GM18519 (cell line): ENCODE data around the gene TRAPPC3.
"Not testable (repeated sequence)": the region's sequence is repeated elsewhere in the genome, so short reads cannot be mapped to it uniquely, and the experiment has no call there.

ENCODE experiments used
- ATAC-seq: cut with Tn5 transposase; IDR thresholded peaks from one replicate; pipeline ENCODE4 v1.9.1; 2021; ENCODE audit warnings: mild to moderate bottlenecking, moderate library complexity; ENCODE audit not compliant: unreplicated experiment, low FRiP score

TRAPPC3 gene

DNA sequence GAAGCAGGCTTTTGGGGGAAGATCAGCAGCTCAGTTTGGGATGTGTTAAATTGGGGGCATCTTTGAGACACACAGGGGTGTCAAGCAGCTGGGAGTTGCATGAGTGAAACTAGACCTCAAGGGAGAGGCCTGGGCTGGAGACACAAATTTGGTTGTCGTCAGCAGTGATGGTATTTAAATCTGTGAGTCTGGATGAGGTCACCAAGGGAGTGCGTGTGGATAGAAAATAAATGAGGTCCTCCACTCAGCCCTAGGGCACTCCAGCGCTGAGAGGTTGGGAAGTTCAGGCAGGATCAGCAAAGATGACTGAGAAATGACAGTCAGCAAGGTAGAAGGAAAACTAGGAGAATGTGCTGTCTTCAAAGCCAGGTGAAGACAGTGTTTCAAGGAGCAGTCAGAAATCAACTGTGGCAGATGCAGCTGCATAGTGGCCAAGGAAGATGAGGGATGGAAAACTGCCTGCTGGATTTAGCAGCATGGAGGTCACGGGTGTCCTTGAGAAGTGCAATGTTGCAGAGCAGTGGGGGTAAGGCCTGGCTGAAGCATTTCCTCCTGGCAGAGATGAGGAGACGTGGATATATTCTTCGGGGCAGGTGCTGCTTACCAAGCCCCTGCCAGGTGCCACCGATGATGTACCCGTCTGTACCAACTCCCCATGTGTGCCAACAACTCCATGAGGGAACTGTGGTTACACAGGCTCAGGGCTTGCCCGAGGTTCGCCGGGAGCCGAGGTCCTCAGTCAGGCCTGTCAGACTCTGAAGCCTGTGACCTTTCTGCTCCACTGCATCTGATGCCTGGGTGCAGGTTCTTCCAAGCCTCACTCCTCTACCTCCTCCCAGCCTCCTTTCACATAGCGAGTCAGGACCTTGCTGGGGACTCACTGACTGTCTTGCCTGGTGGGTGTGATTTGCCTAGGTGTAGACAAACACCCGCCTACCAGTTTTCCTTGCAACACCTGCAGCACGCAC is 17.9 kb upstream of the TRAPPC3 start:
- ATAC-seq, result no peak

DNA sequence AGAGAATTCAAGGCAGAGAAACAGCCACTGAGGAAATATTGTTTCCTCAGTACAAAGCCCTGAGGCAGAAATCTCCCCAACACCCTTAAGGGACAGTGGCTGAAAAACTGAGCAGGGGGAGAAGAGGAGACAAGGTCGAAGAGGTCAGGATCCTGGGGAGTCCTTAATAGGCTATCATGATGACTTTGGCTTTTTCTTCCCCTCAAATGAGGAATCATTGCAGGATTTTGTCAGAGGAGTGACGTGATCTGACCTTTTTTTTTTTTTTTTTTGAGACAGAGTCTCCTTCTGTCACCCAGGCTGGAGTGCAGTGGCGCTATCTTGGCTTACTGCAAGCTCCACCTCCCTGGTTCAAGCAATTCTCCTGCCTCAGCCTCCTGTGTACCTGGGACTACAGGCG is 16.9 kb upstream of the TRAPPC3 start:
- no peak for ATAC-seq

DNA sequence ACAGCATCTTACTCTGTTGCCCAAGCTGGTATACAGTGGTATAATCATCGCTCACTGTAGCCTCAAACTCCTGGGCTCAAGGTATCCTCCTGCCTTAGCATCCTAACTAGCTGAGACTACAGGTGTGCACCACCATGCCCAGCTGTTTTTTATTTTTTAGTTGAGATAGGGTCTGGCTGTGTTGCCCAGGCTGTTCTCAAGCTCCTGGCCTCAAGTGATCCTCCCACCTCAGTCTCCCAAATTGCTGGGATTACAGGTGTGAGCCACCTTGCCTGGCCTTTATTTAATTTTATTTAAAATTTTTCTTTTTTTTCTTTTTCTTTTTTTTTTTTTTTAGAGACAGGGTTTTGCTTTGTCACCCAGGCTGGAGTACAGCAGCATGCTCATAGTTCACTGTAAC is 15.9 kb upstream of the TRAPPC3 start:
- no peak for ATAC-seq

DNA sequence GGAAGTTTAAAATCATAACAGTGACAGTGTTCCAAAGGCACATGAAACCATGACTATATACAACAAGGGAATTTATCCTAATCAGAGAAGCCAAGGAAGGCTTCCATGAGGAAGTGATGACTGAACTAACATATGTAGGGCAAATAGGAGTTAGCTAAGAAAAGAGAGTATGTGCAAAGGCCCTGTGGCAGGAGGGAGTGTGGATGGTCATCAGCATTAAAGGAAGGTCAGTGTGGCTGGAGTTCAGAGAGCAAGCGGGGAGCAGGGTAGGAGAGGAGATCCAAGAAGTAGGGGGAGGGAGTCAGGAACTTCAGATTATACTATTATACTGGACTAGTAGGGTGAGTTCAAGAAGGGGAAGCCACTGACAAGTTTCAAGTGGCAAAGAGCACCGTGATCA is 15.1 kb upstream of the TRAPPC3 start:
- ATAC-seq, result no peak

DNA sequence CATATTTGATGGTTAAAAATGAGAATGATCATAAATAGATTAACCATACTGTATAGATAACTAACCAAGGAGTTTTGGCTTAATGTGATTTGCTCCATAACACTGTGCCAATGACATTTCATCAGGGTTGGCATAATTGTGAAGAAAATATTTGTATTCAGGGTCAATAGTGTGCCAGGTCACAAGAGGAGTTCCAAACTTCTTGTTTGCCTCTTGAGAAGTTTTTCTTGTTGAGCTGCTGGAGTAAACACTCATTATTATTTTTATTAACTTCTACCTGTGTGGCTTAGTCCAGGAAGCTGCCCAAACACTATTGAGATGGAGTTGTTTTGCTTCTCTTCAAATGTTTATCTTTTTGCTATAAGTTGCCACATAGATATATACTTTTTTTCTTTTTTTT is 14.1 kb upstream of the TRAPPC3 start:
- ATAC-seq, result no peak

DNA sequence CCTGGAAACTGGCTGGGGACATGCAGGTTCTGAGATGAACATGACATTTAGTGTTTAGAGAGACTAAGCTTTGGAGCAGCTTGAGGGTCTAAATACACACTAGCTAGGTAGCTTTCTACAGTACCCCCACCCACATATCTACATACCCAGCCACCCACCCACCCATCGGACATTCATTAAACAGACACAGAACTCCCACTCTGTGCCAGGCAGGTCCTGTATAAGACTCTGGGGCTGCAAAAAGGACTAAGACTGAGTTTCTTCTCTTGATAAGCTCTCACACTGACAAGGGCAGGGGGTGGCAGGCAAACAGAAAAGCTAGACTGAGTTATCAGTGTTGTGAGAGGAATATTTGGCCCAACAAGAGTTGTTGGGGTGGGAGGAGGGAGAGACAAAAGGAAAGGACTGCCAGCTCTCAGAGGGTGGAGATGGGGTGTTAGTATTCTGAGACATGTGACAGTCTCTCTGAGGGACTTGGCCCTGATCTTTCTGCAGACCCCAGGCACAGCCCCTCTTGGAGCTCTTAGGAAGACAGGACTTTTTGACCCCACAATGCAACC is 13.5 kb upstream of the TRAPPC3 start:
- no peak for ATAC-seq

DNA sequence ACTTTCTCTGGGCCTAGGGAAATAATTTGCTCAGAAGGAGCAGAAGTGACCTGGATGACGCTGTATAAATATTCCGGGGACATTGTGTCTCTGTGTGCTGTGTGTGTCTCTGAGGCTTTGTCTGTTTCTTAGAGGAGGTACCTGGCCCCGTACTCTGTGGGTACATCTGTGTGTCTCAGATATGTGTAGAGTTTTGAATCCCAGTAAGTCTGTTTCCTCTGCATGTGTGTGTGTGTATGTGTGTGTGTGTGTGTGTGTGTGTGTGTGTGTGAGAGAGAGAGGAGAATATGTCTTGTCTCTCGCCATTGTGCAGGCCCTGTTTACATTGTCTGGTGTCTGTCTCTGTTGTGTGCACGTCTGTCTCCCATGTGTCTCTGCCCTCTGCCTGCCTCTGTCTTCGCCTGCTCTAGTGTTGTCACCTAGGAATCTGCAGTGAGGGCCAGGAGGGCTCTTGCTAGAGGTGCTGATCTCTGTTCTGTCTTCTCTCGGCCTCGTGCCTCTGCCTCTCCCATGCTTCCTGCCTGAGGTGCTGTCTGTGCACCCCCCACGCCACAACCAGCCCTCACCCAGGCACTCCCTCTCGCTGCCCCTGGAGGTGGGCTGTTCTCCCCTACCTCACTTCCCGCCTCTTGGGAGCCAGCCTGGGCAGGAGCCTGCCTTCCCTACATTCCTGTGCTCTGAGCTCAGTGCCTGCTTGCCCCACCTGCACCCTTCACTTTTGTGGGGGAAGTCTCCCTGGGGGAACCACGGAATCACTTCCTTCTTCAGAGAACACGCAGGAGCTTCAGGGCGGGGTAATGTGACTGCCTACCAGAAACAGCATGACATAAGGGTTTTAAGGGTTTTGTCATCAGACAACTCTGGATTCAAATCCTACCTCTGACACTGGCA is 12.6 kb upstream of the TRAPPC3 start:
- ATAC-seq, result no peak

DNA sequence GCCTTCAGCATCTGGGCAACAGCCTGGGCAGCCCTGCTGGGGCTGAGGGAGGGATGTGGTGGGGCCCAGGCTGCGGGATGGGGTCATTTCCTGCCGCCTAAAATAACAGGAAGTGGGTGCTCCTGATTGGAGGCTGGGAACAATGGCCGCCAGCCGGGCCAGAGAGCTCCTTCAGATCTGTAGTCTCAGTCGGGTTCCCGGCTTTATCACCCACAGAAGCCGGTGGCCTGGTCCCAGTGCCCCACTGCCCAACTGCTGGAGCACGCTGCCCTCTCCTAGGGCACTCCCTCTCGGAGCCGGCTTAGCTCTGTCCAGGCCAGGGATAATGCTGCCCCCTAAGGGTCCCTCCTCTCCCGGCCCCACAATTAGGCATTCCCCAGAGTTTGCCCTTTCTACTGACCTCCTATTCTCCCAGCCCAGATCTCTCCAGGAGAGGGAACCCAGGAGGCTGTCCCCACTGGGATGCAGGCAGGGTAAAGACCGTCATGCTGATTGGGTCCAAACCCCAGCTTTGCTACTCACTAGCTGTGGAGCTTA is 11.7 kb upstream of the TRAPPC3 start:
- no peak for ATAC-seq

DNA sequence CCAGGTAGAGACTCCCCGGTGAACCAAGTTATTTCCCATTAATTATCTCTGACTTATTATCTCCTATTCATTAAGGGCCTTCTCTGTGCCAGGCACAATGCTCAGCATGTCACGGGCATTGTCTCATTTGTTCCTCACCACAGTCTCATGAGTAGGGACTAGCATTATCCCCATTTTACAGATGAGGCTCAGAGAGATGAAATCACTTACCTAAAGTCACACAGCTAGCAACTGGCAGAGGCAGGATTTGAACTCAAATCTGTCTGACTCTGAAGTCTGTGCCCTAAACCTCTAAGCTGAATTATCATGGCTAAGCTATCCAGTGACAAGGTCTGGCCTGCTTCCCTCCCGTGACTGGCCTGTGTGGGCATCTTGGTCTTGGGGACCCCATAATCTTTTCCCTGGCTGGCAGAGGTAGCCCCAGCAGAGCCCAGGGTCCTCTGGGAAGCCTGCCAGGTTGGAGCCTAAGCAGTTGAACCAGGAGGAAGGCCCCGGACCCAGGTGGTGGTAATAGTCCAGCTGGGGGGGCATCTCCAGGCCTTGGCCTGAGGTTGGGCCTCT is 11.2 kb upstream of the TRAPPC3 start:
- no peak for ATAC-seq

DNA sequence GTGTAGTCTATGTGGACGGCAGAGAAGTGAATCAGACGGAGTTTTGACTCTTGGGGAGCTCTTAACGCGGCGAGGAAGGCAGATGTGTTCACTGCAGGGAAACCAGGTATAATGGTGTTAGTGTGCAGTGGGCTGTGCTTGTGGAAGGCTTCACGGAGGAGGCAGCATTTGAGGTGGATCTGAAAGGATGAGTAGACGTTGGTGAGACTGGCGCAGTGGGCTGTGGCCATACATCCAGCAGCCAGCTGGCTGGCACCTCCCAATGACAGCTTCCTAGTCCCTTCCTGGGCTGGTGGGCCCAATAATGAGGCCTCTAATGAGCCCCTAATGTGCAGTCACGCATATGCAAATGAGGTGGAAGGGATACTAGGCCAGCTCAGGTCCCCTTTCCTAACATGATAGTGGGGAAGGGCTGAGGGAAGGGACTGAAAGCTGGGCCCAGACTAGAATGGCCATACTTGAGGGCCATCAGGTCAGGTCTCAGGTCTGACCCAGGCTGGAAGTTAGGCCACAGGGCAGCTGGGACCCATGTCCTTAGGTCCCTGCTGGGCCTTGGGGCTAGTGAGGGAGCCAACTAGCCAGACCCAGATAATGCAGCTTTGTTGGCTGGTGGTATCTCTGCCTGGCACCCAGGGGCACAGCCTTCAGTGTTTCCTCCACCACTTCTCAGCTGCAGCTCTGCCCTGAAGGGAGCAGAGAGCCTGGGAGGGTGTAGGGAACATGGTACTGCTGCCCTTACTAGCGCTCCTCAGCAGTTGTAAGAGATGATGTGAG is 10.5 kb upstream of the TRAPPC3 start:
- ATAC-seq, result no peak

DNA sequence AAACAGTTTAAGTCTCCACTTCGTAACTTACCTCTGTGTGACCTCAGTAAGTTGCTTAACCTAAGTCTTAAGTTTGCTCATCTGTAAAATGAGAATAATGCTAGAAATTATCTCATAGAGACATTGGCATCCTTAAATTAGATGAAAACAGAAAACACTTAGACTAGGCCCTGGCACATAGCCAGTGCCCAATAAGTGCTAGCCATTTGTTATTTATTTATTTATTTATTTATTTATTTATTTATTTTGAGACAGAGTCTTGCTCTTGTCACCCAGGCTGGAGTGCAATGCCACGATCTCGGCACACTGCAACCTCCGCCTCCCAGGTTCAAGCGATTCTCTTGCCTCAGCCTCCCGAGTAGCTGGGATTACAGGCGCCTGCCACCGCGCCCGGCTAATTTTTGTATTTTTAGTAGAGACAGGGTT is 9.6 kb upstream of the TRAPPC3 start:
- not testable (repeated sequence) for ATAC-seq

DNA sequence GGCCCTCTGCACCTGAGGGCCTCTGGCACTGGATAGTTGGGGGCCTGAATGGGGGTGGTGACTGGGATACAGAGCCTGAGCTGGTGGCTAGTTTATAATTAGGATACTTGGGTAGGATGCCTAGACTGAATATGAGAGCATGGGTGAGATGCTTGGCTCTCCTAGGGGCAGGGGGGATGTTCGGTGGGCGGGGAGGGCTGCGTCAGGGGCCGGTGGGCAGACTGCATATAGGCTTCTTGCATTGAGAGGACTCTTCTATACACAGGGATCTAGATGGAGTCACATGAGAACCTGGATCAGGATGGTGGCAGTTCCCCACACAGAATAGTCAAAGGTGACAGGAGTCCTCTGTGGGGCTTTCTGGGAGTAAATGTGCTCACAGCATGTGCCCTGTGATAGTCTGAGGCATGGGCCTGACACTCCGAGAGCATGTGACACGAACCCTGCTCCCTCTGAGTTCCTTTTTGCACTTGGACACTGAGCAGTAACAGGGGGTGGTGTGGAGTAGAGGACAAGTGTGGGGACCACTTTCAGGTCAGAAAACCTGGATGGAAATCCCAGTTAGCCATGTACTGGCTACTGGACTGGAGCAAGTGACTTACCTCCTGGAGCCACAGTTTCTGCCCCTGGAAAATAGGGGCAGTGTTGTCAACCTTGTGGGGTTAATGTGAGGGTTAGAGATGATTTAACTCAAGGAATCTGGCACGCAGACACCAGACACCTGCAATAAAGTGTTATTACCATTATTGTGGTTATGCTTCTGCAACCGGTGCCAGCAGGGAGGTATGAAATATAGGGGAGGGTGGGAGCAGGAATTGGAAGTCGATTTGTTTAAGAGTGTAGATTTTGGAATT is 8.9 kb upstream of the TRAPPC3 start:
- ATAC-seq, result no peak

DNA sequence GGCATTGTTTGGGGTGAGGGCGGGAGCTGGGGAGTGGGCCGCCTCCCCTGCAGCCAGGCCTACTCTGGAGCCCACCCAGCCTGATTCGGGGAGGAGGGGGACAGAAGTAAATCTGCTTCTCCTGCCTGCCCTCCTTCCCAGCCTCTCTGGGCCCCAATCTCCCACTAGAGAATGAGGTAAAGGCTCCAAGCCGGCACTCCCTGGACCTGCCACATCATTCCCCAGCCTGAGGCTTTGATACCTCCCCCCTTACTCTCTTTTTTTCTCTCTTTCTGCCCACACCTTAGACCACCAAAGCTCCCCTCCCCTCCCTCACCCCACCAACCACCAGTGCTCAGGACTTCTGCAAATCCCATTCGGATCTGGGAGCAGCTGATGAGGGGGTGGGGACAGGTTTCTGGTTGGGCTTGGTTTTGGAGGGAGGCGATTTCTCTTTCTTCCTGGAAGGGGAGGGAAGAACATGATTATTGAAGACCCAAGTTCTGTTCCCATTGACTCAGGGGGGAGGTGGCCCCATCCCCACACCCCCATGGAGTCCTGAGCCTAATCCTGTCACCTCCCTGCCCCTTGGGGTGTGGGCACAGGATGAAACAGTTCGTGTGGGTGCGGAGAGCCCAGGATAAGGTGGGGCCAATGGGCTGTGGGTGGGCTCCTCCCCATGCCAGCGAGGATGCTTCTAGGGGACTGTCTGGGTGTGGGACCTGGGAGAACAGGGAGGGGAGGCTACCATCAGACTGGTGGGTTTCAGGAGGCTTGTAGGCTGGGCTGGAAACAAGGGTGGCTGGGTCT is 8.0 kb upstream of the TRAPPC3 start:
- no peak for ATAC-seq

DNA sequence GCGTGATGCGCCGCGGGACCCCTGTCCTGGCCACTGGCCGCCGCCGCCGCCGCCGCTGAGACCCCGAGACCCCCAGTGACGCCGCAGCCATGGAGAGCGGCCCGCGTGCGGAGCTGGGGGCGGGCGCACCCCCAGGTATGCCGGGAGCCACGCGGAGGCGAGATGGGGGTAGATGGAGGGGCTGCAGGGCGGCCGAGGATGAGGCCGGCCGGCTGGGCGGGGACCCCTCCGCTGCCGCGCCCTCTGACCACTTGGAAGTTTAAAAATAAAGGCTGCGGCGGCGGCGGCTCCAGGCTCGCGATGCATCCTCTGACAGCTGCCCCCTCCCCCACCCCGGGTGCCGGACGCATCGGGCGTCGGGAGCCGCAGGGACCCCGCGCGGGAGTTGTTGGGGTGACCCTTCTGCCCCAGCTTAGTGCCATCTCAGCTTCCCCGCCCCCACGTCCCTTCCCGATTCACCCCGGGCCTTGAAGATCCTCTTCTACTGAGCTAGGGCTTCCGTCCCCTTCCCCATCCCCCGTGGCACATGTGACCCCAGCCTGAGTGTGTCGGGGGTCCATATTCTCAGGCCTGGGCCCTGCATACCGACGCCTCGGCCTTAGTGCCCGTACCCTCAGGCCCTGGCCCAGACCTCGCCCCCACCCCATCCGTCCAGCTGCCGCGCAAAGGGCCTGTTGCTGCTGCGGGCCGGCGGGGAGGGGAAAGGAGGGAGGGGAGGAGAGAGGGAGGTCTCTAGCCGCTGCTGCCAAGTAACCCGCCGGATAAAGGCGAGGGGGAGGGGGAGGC is 7.2 kb upstream of the TRAPPC3 start:
- ATAC-seq, result no peak

DNA sequence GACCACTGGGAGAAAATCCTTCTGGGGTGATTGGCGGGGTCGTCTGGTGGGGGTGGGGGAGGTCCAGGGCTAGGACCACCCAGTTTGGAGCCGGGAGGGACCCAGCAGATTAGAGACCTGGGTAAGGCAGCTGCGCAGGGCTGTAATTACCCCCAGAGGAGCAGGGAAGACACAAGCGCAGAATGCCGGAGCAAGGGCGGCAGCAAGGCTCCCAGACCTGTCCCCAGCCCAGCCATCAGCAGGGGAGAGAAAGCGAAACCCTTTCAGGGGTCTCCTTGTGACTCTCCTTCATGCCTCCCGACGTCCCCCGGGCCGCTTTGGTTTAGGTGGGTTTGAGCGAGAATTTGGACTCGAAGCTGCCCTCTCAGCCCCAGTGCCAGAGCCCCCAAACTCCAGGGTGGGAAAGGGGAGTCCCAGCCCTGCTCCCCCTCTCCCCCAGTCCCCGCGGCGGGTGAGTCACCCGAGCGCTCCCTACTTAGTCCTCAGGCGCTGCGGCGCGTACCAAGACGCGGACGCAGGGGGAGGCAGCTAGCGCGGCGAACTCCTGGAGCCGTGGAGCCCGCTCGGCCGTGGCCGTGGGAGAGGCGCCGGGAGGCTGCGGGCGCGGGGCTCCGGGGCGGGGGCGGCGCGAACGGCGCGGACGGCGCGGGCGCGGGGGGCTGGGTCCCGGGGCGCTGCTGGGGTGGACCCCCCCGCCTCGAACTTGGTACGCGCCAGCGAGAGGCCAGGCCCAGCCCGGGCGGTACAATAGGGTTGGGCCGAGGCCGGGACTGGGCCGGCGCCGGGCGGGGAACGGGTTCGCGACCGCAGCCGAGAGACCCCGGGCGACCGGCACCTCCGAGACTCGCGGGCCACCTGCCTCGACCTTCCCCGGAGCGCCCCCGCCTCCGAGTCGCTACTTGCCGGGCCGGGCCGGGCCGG is 6.4 kb upstream of the TRAPPC3 start, which contains the start of gene MAP7D1:
Gene MAP7D1, plus strand, starts transcription at position 753 of the 921 bp plus-strand sequence. CDS start 258 bp downstream, outside the sequence.
- peak; percentile 44 for ATAC-seq

DNA sequence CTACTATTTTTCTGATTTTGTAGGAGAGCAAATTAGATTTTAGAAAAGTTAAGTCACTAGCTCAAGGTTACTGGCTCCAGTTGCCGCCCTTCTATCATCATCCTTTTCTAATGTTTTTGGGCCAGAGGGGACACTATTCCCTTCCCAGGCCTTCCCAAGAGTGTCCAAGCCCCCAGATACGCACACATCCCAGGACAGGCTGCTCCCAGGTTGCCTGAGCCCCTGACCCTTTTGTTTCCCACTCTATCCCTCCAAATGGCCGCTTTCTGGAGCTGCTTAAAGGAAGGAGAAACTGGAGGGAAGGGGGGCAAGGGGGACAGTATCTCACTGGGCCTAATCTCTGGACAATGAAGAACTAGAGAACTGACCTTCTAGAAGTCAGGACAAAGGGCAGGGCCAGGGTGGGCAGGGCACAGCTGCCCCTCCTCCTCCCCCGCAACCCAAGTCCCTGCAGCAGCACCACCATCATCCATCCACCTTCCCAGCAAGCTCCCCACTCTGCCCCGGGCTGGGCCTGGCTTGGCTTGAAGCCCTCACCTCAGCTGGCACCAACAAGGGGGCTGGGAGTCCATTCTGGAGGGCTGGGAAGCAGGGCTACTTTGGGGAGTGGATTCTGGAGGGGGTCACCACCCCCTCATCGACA is 5.6 kb upstream of the TRAPPC3 start:
- no peak for ATAC-seq
